Fibroblast of skin of back (primary cell): Measurements from ENCODE around the gene ATRAID.

Source experiments
- DNase-seq: peaks from one replicate; pipeline ENCODE4 v3.0.0-alpha.2; 2013

Gene ATRAID

GRCh38 chr2:27220091-27220490 lies 8.2 kb downstream of the ATRAID start:
- no peak for DNase-seq

DNA sequence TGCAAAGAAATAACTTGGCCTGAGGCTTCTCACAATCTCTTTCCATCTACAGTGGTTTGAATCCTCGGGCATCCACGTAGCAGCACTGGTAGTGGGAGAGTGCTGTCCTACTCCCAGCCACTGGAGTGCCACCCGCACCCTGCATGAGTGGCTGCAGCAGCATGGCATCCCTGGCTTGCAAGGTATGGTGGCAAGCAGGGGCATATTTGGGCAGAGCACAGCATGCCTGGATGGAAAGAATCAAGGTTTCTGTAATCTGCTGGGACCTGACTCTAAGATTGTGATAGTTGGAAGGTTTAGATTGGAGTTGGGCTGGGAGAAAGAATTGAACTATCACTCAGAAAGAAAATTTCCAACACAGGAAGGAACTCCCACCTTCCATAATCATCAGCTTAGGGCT lies 9.3 kb downstream of the ATRAID start:
- DNase-seq, result no peak

GRCh38 chr2:27222407-27222806 lies 10.6 kb downstream of the ATRAID start:
- DNase-seq, result no peak

GRCh38 chr2:27223416-27223815 lies 11.6 kb downstream of the ATRAID start:
- no peak for DNase-seq

DNA sequence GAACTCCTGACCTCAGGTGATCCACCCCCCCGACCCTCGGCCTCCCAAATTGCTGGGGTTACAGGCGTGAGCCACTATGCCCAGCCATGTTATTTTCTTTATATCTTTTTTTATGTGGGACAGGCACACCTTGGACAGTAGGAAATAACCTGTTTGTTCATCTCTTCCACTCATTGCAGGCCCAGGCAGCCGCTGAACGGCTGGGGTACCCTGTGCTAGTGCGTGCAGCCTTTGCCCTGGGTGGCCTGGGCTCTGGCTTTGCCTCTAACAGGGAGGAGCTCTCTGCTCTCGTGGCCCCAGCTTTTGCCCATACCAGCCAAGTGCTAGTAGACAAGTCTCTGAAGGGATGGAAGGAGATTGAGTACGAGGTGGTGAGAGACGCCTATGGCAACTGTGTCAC lies 13.7 kb downstream of the ATRAID start:
- no peak for DNase-seq

DNA sequence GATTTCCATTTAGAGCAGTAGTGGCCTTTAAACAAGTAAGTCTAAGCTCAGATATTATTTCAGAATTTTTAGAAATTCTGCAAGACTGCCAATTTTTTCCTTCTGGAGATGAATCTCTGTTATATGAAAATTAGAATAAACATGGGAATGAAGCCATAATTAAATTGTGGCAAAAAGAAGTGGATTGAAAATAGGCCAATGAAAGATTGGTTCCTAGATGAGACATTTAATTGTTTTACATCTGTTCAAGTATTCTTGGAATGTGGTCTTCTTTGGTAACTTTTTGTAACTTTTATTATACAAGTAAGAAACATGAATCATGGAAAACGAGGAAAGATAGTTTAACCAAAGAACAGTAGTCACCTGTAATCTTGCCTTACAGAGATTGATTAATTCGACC lies 15.7 kb downstream of the ATRAID start:
- no peak for DNase-seq

DNA sequence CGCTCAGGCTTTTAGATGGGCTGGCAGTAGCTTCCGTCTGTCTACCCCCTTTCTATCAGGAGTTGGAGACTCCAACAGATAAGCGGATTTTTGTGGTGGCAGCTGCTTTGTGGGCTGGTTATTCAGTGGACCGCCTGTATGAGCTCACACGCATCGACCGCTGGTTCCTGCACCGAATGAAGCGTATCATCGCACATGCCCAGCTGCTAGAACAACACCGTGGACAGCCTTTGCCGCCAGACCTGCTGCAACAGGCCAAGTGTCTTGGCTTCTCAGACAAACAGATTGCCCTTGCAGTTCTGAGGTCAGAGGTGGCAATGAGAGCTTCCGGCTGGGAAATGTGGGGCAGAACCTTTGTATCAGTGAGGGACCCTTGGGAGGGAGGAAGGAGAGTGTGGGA lies 20.1 kb downstream of the ATRAID start:
- no peak for DNase-seq

GRCh38 chr2:27233341-27233740 lies 21.5 kb downstream of the ATRAID start:
- no peak for DNase-seq

GRCh38 chr2:27236136-27236535 lies 24.3 kb downstream of the ATRAID start:
- no peak for DNase-seq

DNA sequence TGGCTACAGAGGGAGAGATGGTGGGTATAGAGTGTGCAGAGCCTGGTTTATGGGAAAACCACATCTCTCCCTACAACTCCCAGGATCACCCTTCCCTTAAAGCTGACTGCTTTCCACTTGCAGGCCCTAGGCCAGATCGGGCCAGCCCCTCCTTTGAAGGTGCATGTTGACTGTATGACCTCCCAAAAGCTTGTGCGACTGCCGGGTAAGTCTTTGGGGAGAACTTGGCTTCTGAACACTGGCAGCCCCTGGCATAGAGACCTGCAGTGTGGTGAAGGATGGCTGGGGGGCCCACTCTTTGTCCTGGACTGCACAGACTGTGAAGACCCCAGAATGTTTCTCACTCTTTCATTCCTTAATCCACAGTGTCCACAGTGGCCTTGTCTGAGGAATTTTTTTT lies 24.8 kb downstream of the ATRAID start:
- no peak for DNase-seq

- no peak for DNase-seq
Measured at GRCh38 chr2:27237341-27237945, 25.6 kb downstream of the ATRAID start.

- DNase-seq, result no peak
Measured at GRCh38 chr2:27238976-27239375, 27.1 kb downstream of the ATRAID start.

GRCh38 chr2:27240406-27240805 lies 28.6 kb downstream of the ATRAID start:
- DNase-seq, result no peak

GRCh38 chr2:27241761-27242613 lies 30.1 kb downstream of the ATRAID start:
- no peak for DNase-seq

DNA sequence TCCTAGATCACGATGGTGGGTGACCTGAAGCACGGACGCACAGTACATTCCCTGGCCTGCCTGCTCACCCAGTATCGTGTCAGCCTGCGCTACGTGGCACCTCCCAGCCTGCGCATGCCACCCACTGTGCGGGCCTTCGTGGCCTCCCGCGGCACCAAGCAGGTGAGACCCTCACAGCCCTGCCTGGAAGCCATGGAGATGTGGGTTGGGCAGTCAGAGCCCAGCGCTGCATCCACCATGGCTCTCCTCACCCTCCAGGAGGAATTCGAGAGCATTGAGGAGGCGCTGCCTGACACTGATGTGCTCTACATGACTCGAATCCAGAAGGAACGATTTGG lies 30.7 kb downstream of the ATRAID start:
- no peak for DNase-seq

DNA sequence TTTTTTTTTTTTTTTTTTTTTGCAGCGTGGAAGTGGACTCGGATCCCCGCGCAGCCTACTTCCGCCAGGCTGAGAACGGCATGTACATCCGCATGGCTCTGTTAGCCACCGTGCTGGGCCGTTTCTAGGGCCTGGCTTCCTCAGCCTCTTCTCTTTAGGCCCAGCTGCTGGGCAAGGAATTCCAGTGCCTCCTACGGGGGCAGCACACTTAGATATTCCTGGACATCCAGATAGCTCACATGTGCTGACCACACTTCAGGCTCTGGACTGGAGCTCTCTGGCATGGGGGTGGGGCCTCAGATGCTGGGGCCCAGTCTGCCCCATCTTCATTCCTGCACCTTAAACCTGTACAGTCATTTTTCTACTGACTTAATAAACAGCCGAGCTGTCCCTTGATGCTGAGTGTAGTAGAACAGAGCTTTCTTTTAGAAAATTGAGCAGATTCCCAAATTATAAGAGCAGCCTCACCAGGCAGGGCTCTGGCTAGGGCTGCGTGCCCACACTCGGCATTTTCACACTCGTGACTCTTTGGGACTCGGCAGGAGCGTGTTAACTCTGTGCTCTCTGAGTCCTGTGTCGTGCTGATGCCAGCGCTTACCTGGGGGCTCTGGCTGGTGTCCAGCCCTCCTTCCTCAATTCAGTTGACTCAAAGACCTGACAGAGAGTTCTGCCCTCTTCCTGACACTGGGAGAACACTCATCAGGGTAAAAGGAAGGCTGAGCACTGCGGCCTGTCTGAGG lies 31.7 kb downstream of the ATRAID start:
- DNase-seq, result no peak

DNA sequence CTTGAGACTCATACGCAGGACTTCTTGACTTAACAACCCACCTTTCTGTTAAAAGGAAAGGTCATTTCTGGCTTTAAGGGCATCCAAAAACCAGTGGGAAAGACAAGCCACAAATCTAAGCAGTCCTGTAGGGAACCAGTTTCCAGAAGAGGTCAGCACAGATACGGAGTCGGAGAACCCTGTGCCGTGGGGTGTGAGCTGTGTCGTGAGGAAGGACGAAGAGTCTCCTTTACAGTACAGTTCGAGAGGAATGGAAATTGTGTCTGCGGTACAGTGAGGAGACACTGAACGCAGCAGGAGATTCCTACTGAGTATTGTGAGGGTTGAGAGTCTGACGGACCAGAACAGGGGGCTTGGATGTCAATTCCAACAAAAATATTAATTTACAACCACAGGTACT lies 33.3 kb downstream of the ATRAID start:
- no peak for DNase-seq

DNA sequence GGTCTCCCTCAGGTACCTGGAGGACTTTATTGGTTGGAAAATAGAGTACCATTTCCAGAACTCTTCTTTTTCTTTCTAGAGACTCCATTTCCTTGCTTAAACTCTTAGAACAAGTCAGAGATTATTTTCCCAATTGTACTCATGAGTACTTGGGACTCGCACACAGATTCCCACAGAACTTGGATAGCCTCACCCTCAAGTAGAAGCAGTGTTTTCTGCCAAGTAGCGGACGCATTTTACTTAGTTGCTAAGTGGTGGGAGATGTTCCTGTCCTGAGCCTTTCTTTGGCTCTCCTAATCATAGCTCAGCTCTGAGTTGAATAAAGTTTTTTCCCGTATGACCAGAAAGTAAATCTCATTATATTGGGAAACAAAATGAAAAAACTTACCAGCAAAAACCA lies 33.8 kb downstream of the ATRAID start:
- DNase-seq, result no peak

DNA sequence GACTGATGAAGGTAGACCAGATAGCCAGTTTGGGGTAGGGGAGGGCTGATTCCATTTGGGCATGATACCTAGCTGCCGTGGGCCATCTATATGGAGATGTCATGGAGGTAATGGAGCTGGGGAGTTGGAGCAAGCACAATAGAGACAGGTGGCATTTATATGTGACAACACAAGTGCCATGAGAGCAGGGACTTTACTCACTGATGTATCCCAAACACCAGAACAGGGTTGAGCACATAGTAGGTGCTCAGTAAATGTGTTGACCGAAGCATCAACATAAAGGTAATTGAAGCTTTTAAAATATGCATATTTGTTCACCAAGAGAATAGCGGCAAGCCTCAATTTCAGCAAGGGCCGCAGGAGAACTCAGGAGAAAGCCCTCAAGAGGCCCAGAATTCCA lies 36.1 kb downstream of the ATRAID start:
- DNase-seq, result no peak

DNA sequence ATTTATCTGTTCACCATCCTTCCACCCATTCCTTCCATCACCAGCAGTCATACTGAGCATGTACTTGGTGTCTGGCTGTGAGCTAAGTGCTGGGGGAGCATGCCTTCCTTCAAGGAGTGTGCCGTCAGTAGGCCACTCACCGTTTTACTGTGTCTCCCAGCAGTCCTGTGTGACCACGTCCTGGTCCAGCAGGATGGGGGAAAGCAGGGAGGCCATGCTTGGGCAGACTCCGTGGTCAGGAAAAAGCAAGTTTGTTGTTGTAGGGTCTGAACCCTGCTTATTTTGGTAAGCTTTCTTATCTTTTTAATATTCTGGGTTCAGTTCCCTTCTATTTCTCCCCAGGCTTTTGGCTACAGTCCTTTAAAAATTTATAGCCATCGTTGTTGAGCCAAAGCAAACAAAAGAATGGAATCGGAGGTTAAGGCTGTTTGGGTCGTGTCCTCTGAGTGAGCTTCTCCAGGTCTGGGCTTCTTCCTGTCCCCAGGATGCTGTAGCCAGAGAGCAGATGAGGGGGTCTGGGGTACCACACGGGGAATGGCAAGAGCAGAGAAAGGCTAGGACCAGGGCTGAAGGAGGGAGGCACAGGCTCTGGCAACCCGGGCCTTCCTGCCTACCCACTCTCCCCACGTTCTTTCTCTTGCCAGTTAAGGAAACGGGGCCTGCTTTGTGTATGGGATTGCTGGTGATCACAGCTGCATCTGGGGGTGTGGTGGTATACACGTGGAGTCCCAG lies 37.5 kb downstream of the ATRAID start:
- peak; percentile 66 for DNase-seq

GRCh38 chr2:27249891-27250651 lies 38.2 kb downstream of the ATRAID start:
- peak; percentile 49 for DNase-seq

DNA sequence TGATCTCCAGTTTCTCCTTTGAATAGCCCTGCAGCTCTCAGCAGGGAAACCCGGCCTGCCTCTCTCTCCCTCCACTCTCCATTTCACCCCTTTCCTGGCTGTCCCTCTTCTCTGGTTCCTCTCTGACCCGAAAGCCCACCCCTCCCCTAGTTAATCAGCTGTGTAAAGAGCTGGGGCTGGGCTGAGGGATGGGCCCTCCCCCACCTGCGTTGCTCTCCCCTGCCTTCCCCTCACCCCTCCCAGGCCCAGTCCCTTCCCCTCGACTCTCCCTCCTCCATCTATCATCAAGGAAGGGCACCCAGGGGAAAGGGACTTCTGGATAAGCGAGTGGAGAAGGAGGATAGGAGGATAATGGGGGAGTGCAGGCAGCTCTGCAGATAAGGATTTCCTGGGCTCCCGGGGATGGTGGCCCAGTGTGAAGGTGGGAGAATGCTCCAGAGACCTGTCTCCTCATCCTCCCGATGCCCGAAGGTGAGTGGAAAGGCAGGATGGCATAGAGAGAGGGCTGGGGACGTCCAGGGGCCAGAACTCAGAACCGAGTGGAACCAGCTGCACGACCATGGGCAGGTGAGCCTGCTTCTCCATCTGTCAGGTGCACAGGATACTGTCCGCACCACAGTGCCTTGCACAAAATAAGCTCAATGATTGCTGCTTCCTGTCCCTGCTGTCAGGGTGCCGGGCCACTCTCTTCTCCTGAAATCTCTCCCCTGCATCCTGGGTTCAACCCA lies 39.0 kb downstream of the ATRAID start:
- DNase-seq, result no peak
